ENCODE measurements around the gene STAT3.
"Not testable (repeated sequence)": the region's sequence is repeated elsewhere in the genome, so short reads cannot be mapped to it uniquely, and the experiment has no call there.

Gene STAT3

GRCh38 chr17:42271006-42271778 is 117.0 kb downstream of the STAT3 start:
- H3K4me3 ChIP-seq (ENCODE audit: low read length) = no peak overlapping the region
- H3K4me1 ChIP-seq (ENCODE audit: insufficient read depth, low read length) = peaks cover 43% of the 10 kb centered on the region
- H3K27ac ChIP-seq (ENCODE audit: low read depth, low read length) = no peak overlapping the region
- WGBS = 88% methylated on average over 3 of the region's 3 CpGs
- no peaks in the 10 kb centered on the region for H3K9me3 ChIP-seq (ENCODE audit: insufficient read depth, low read depth, low read length)
- no peaks in the 10 kb centered on the region for H3K36me3 ChIP-seq (ENCODE audit: insufficient read depth, low read length)
- H3K9ac ChIP-seq (ENCODE audit: low read depth, low read length) = no peak overlapping the region
- H3K27me3 ChIP-seq (ENCODE audit: insufficient read depth, low read length) = no peaks in the 10 kb centered on the region

GRCh38 chr17:42270596-42270995 is 117.6 kb downstream of the STAT3 start:
- Histone ChIP-seq H3K36me3 (ENCODE audit: insufficient read depth, low read length) (no peaks in the 10 kb centered on the region), H3K27me3 (ENCODE audit: insufficient read depth, low read length) (no peaks in the 10 kb centered on the region), H3K9ac (ENCODE audit: low read depth, low read length) (no peak overlapping the region), H3K27ac (ENCODE audit: low read depth, low read length) (no peak overlapping the region), H3K4me1 (ENCODE audit: insufficient read depth, low read length) (peaks cover 43% of the 10 kb centered on the region), H3K9me3 (ENCODE audit: insufficient read depth, low read depth, low read length) (no peaks in the 10 kb centered on the region), H3K4me3 (ENCODE audit: low read length) (no peak overlapping the region)
- WGBS = 91% methylated on average over 6 of the region's 6 CpGs

GRCh38 chr17:42270170-42270535 is 118.1 kb downstream of the STAT3 start:
- Histone ChIP-seq H3K9ac (ENCODE audit: low read depth, low read length) (no peak overlapping the region), H3K27me3 (ENCODE audit: insufficient read depth, low read length) (no peaks in the 10 kb centered on the region), H3K4me3 (ENCODE audit: low read length) (no peak overlapping the region), H3K4me1 (ENCODE audit: insufficient read depth, low read length) (peaks cover 43% of the 10 kb centered on the region), H3K36me3 (ENCODE audit: insufficient read depth, low read length) (no peaks in the 10 kb centered on the region), H3K27ac (ENCODE audit: low read depth, low read length) (no peak overlapping the region), H3K9me3 (ENCODE audit: insufficient read depth, low read depth, low read length) (no peaks in the 10 kb centered on the region)
- WGBS = 88% methylated on average over 1 of the region's 4 CpGs

GRCh38 chr17:42268236-42268635 is 120.0 kb downstream of the STAT3 start:
- Histone ChIP-seq H3K36me3 (ENCODE audit: insufficient read depth, low read length) (no peaks in the 10 kb centered on the region), H3K4me3 (ENCODE audit: low read length) (no peak overlapping the region), H3K27me3 (ENCODE audit: insufficient read depth, low read length) (no peaks in the 10 kb centered on the region), H3K9me3 (ENCODE audit: insufficient read depth, low read depth, low read length) (no peaks in the 10 kb centered on the region), H3K9ac (ENCODE audit: low read depth, low read length) (no peak overlapping the region), H3K4me1 (ENCODE audit: insufficient read depth, low read length) (peaks cover 24% of the 10 kb centered on the region), H3K27ac (ENCODE audit: low read depth, low read length) (no peak overlapping the region)
- WGBS = 94% methylated on average over 5 of the region's 5 CpGs

- Histone ChIP-seq H3K27me3 (ENCODE audit: insufficient read depth, low read length) (no peaks in the 10 kb centered on the region), H3K9me3 (ENCODE audit: insufficient read depth, low read depth, low read length) (no peaks in the 10 kb centered on the region), H3K27ac (ENCODE audit: low read depth, low read length) (no peak overlapping the region; the same call in 1 of the 2 replicates), H3K36me3 (ENCODE audit: insufficient read depth, low read length) (no peaks in the 10 kb centered on the region), H3K4me3 (ENCODE audit: low read length) (no peak overlapping the region), H3K4me1 (ENCODE audit: insufficient read depth, low read length) (peaks cover 13% of the 10 kb centered on the region), H3K9ac (ENCODE audit: low read depth, low read length) (no peak overlapping the region)
- WGBS = 94% methylated on average over 8 of the region's 9 CpGs
Observed at GRCh38 chr17:42266918-42267766, 121.1 kb downstream of the STAT3 start.

GRCh38 chr17:42266462-42266861 is 121.8 kb downstream of the STAT3 start:
- Histone ChIP-seq H3K4me3 (ENCODE audit: low read length) (no peak overlapping the region), H3K36me3 (ENCODE audit: insufficient read depth, low read length) (no peaks in the 10 kb centered on the region), H3K27ac (ENCODE audit: low read depth, low read length) (no peak overlapping the region; the same call in 1 of the 2 replicates), H3K9ac (ENCODE audit: low read depth, low read length) (no peak overlapping the region), H3K4me1 (ENCODE audit: insufficient read depth, low read length) (peaks cover 6% of the 10 kb centered on the region; the same call in 1 of the 2 replicates), H3K9me3 (ENCODE audit: insufficient read depth, low read depth, low read length) (no peaks in the 10 kb centered on the region), H3K27me3 (ENCODE audit: insufficient read depth, low read length) (no peaks in the 10 kb centered on the region)
- WGBS = 86% methylated on average over 1 of the region's 2 CpGs

GRCh38 chr17:42264366-42264765 is 123.9 kb downstream of the STAT3 start:
- H3K36me3 ChIP-seq (ENCODE audit: insufficient read depth, low read length); H3K9ac ChIP-seq (ENCODE audit: low read depth, low read length); H3K27me3 ChIP-seq (ENCODE audit: insufficient read depth, low read length); H3K27ac ChIP-seq (ENCODE audit: low read depth, low read length); H3K4me1 ChIP-seq (ENCODE audit: insufficient read depth, low read length); H3K4me3 ChIP-seq (ENCODE audit: low read length); H3K9me3 ChIP-seq (ENCODE audit: insufficient read depth, low read depth, low read length): not testable (repeated sequence)
- no CpG with 5 or more reads among the region's 4 CpGs for WGBS
